ENCODE measurements around the gene STK32C.

DNA sequence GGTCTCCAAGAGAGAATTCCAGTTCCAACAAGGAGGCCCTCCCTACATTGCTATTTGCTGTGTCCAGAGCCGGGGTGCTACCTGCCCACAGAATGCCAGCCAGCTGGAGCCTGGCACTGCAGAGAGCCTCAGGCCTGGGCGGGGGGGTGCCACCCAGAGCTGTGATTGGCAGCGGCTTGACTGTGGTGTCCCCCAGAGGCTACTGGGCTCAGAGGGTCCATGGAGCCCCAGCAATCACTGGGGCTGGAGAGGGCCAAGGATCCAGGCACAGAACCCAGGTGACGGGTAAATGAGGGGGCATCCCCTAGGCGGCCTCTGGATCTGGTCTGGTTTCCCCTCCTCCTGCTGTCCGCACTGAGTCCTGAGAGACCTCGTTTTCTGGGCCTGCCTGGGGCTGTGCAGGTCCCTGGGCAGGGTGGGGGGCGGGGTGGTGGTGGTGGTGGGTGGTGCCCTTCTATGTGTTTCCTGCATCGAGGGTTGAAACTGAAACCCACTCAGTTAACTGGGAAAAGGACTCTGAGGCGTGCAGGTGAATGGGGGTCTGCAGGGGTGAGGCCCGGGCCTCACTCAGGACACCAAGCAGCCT is 108.4 kb downstream of the STK32C start:
- TF ChIP-seq, protein P1, sequence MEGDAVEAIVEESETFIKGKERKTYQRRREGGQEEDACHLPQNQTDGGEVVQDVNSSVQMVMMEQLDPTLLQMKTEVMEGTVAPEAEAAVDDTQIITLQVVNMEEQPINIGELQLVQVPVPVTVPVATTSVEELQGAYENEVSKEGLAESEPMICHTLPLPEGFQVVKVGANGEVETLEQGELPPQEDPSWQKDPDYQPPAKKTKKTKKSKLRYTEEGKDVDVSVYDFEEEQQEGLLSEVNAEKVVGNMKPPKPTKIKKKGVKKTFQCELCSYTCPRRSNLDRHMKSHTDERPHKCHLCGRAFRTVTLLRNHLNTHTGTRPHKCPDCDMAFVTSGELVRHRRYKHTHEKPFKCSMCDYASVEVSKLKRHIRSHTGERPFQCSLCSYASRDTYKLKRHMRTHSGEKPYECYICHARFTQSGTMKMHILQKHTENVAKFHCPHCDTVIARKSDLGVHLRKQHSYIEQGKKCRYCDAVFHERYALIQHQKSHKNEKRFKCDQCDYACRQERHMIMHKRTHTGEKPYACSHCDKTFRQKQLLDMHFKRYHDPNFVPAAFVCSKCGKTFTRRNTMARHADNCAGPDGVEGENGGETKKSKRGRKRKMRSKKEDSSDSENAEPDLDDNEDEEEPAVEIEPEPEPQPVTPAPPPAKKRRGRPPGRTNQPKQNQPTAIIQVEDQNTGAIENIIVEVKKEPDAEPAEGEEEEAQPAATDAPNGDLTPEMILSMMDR (IDR thresholded peaks at IDR 0.05), result no peak
- TF ChIP-seq EP300 (IDR thresholded peaks at IDR 0.05) (no peak), POLR2A (IDR thresholded peaks at IDR 0.05) (no peak)

Data from tibial nerve (tissue), 4 donors.